Epithelial cell of esophagus (primary cell): Measurements from ENCODE around the gene BATF.
"Not testable (repeated sequence)": the region's sequence is repeated elsewhere in the genome, so short reads cannot be mapped to it uniquely, and the experiment has no call there.

Experiments
- DNase-seq: peaks from one replicate; pipeline ENCODE4 v3.0.0; 2010; ENCODE audit warnings: low read depth
- H3K4me3 ChIP-seq: 2 replicates; pipeline ENCODE4 v1.5.1; 2011; ENCODE audit warnings: mild to moderate bottlenecking, low read length, control low read depth
- CTCF ChIP-seq: IDR thresholded peaks from 2 replicates; pipeline ENCODE4 v1.5.1; 2011; ENCODE audit warnings: low read depth, mild to moderate bottlenecking, low read length, control low read depth, inconsistent platforms; ENCODE audit not compliant: insufficient read depth; ENCODE audit errors: missing control alignments

BATF gene, protein sequence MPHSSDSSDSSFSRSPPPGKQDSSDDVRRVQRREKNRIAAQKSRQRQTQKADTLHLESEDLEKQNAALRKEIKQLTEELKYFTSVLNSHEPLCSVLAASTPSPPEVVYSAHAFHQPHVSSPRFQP

DNA sequence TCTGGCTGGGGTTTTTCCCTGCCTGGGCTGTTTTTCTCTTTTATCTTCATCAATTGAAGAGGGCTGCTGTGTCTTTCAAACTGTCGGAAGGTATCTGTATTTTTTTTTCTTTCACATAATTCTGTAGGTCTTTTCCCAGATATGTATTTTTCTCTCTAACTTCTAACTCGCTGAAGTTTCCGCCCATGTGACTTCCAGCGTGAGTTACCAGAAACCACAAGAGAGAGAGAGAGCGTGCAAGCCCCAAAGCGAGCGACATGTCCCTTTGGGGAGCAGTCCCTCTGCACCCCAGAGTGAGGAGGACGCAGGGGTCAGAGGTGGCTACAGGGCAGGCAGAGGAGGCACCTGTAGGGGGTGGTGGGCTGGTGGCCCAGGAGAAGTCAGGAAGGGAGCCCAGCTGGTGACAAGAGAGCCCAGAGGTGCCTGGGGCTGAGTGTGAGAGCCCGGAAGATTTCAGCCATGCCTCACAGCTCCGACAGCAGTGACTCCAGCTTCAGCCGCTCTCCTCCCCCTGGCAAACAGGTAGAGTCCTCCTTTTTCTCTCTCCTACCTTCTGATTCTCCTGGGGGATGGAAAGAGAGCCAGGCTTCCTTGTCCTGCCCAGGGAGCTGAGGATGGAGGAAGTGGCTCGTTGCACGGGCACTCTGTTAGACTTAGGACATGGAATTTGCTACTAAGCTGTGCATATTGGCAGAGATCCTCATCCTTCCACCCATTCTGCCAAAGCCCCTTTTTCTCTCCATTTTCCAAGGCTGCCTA is at the start of gene BATF:
TSS of gene BATF (plus strand) at position 246 of the 759 bp plus-strand sequence. CDS start at position 460, 214 bp downstream.
- H3K4me3 ChIP-seq = no peak within 1 kb of the TSS
- no peak for TF ChIP-seq CTCF
- DNase-seq = no peak

DNA sequence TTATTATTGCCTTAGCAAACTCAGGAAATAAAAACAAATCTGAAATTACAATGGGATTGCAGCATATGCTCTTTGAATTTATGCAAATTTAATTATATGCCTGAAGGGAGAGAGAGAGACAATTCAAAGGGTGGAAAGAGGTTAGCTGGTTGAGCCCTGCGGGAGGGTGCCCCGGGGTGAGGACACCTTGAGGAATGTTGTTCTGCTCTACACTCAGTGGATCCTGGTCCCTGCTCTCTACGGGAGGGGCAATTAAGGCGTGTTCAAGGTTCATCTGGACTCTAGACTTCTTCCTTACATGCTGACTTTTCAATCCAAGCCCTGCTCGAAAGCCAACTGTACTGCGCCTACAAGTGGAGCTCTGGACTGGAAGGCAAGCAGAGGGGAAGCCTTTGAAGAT is 48.1 kb upstream of the BATF start:
- not testable (repeated sequence) for H3K4me3 ChIP-seq, DNase-seq

DNA sequence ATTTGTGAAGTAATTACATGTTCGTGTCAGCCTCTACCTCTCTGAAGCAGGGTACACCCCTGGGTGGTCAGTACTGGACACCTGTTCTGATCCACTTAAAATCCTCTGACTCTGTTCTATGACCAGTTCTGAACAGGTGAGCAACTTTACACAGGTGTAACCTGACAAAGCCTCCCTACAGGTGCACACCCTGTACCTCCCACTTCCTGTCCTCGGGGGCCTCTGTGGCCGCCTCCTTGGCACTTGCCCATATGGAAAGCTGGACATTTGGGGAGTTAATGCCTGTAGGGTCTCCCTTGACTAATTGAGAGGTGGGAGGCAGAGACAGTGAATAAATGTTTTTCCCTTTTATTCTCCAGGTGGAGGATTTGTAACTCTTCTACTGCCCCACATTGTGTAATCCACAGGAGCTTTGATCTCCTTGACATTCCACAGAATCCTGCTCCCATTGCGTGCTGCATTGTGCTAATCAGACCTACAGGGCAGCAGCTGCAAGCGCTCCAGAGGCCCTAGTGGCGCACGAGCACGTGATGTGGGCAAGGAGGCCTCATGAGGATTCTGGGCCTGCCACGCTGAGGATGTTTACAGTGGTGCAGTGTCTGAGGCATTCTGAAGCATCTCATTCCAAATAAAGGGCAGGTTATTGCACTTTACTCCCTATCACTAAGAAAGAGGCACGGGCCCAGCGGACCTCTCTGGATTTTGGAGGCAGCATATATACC is 45.8 kb upstream of the BATF start:
- no peak for TF ChIP-seq CTCF
- no peak overlapping the region for H3K4me3 ChIP-seq
- no peak for DNase-seq

DNA sequence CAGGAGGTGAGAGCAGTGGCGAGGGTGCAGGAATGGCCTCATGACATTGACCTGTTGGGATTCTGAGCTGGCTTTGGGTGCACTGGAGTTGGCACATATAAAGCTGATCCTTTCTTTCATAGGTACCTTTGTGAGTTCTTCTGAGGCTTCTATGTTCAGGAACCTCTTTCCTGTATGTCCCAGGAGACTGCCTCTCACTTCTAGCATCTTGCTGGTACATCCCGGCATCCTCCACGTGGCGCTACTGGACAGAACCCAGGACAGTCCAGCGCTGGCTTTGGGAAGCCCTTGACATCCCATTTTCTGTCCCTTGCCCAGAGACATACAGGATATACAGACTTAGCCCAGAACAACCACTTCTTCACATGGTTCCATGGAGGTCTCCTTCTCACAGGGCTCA is 44.4 kb upstream of the BATF start:
- H3K4me3 ChIP-seq = no peak overlapping the region
- DNase-seq = no peak
- TF ChIP-seq CTCF = no peak

DNA sequence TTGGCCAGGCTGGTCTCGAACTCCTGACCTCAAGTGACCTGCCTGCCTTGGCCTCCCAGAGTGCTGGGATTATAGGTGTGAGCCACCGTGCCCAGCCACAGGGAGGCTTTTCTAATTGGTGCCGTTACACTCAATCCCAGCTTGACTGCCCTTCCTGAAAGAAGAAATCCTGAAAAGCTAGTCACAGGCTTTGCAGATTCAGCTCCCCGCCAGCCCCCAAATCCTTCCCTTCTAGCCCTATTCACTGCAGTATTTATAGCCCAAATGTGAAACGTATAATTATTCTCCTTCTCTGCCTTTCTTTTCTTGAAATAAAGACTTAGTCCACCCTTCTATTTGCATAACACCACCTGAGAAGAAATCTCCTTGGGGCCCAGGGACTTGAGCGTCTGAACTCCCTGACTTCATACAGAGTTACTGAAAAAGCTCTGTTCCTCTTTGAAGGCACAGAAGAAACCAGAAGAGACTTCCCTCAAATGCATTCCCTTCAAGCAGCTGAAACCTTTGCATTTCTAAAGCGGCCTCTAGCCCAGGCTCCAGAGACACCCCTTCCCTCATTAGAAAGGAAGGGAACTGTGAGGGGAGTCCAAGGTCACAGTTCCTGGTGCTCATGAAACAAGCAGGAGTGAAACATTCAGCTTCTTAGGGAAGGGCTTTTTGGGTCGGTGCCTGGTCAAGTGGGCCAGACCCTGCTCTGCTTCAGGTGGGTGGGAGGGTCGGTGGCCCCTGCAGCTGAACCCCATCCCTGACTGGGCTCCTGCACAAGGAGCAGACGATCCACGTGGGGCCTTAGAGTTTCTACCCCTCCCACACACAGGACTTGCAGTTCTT is 42.3 kb upstream of the BATF start:
- TF ChIP-seq CTCF = no peak
- no peak overlapping the region for H3K4me3 ChIP-seq
- no peak for DNase-seq

- TF ChIP-seq CTCF = no peak
- no peak overlapping the region for H3K4me3 ChIP-seq
- no peak for DNase-seq
Measured at GRCh38 chr14:75482366-75482765, 39.9 kb upstream of the BATF start.
